HEK293 (cell line): ENCODE measurements around the gene GNPTAB.

ENCODE experiments used
- BCL11B ChIP-seq: fragments of 450-650 bp; formaldehyde crosslinking; IDR thresholded peaks from 2 replicates; pipeline ENCODE4 v1.5.1; 2016; ENCODE audit warnings: low read depth, missing biosample characterization, missing genetic modification characterization
- FEZF1 ChIP-seq: fragments of 450-650 bp; formaldehyde crosslinking; IDR thresholded peaks from 2 replicates; pipeline ENCODE4 v1.5.1; 2016; ENCODE audit warnings: missing biosample characterization, missing genetic modification characterization
- GLI4 ChIP-seq: fragments of 450-650 bp; formaldehyde crosslinking; IDR thresholded peaks from 2 replicates; pipeline ENCODE4 v1.5.1; 2016; ENCODE audit warnings: missing biosample characterization, missing genetic modification characterization
- GLIS1 ChIP-seq: fragments of 450-650 bp; formaldehyde crosslinking; IDR thresholded peaks from 2 replicates; pipeline ENCODE4 v1.5.1; 2016; ENCODE audit warnings: missing biosample characterization, missing genetic modification characterization
- HOXD13 ChIP-seq: sonication (generic); formaldehyde crosslinking; IDR thresholded peaks from 2 replicates; pipeline ENCODE4 v1.8.0; 2022; ENCODE audit warnings: missing genetic modification reagents, borderline replicate concordance
- KLF16 ChIP-seq: fragments of 450-650 bp; formaldehyde crosslinking; IDR thresholded peaks from 2 replicates; pipeline ENCODE4 v1.5.1; 2017; ENCODE audit warnings: missing biosample characterization, missing genetic modification characterization
- KLF8 ChIP-seq: fragments of 450-650 bp; formaldehyde crosslinking; IDR thresholded peaks from 2 replicates; pipeline ENCODE4 v1.5.1; 2016; ENCODE audit warnings: missing biosample characterization, missing genetic modification characterization
- OVOL3 ChIP-seq: fragments of 450-650 bp; formaldehyde crosslinking; IDR thresholded peaks from 2 replicates; pipeline ENCODE4 v1.5.1; 2016; ENCODE audit warnings: missing biosample characterization, missing genetic modification characterization
- SP3 ChIP-seq: fragments of 450-650 bp; formaldehyde crosslinking; IDR thresholded peaks from 2 replicates; pipeline ENCODE4 v1.5.1; 2016; ENCODE audit warnings: missing biosample characterization, missing genetic modification characterization
- ZBTB1 ChIP-seq: fragments of 450-650 bp; formaldehyde crosslinking; IDR thresholded peaks from 2 replicates; pipeline ENCODE4 v1.5.1; 2016; ENCODE audit warnings: missing biosample characterization, missing genetic modification characterization
- ZFP37 ChIP-seq: fragments of 450-650 bp; formaldehyde crosslinking; IDR thresholded peaks from 2 replicates; pipeline ENCODE4 v1.5.1; 2016; ENCODE audit warnings: missing biosample characterization, missing genetic modification characterization
- ZFP69B ChIP-seq: fragments of 450-650 bp; formaldehyde crosslinking; IDR thresholded peaks from 2 replicates; pipeline ENCODE4 v1.5.1; 2016; ENCODE audit warnings: missing biosample characterization, missing genetic modification characterization
- ZIC2 ChIP-seq: fragments of 450-650 bp; formaldehyde crosslinking; IDR thresholded peaks from 2 replicates; pipeline ENCODE4 v1.5.1; 2016; ENCODE audit warnings: missing biosample characterization, missing genetic modification characterization
- ZNF121 ChIP-seq: fragments of 450-650 bp; formaldehyde crosslinking; IDR thresholded peaks from 2 replicates; pipeline ENCODE4 v1.5.1; 2016; ENCODE audit warnings: missing biosample characterization, missing genetic modification characterization
- ZNF184 ChIP-seq: fragments of 450-650 bp; IDR thresholded peaks from 2 replicates; pipeline ENCODE4 v1.5.1; 2018; ENCODE audit warnings: missing biosample characterization, mild to moderate bottlenecking, missing genetic modification characterization
- ZNF2 ChIP-seq: fragments of 450-650 bp; formaldehyde crosslinking; IDR thresholded peaks from 2 replicates; pipeline ENCODE4 v1.5.1; 2016; ENCODE audit warnings: missing biosample characterization, missing genetic modification characterization
- ZNF24 ChIP-seq: fragments of 450-650 bp; formaldehyde crosslinking; IDR thresholded peaks from 2 replicates; pipeline ENCODE4 v1.5.1; 2016; ENCODE audit warnings: missing biosample characterization, missing genetic modification characterization
- ZNF274 ChIP-seq, 2 experiments: fragments of 200-500 bp in 1 of 2; fragments of 450-650 bp in 1 of 2; sonication (Bioruptor generic) in 1 of 2; formaldehyde crosslinking in 1 of 2; IDR thresholded peaks; 2 replicates each; pipeline versions ENCODE4 v1.5.1 to v1.6.1; 2014 to 2016; ENCODE audit warnings: borderline replicate concordance in 1 of 2, inconsistent platforms in 1 of 2, low read length in 1 of 2, missing biosample characterization in 1 of 2, missing genetic modification characterization in 1 of 2
- ZNF302 ChIP-seq: fragments of 450-650 bp; formaldehyde crosslinking; IDR thresholded peaks from 2 replicates; pipeline ENCODE4 v1.5.1; 2016; ENCODE audit warnings: missing biosample characterization, missing genetic modification characterization, low read depth
- ZNF341 ChIP-seq: fragments of 450-650 bp; formaldehyde crosslinking; IDR thresholded peaks from 2 replicates; pipeline ENCODE4; 2016; ENCODE audit warnings: low read depth, missing biosample characterization, missing genetic modification characterization
- ZNF350 ChIP-seq: fragments of 450-650 bp; formaldehyde crosslinking; IDR thresholded peaks from 2 replicates; pipeline ENCODE4 v1.5.0; 2017; ENCODE audit warnings: missing biosample characterization, mild to moderate bottlenecking, missing genetic modification characterization
- ZNF394 ChIP-seq: fragments of 450-650 bp; formaldehyde crosslinking; IDR thresholded peaks from 2 replicates; pipeline ENCODE4 v1.5.1; 2016; ENCODE audit warnings: missing biosample characterization, missing genetic modification characterization, mild to moderate bottlenecking, moderate library complexity, borderline replicate concordance
- ZNF416 ChIP-seq: fragments of 450-650 bp; formaldehyde crosslinking; IDR thresholded peaks from 2 replicates; pipeline ENCODE4 v1.5.1; 2016; ENCODE audit warnings: missing biosample characterization, missing genetic modification characterization
- ZNF514 ChIP-seq: fragments of 450-650 bp; formaldehyde crosslinking; IDR thresholded peaks from 2 replicates; pipeline ENCODE4 v1.5.1; 2016; ENCODE audit warnings: missing biosample characterization, missing genetic modification characterization
- ZNF580 ChIP-seq: fragments of 450-650 bp; formaldehyde crosslinking; IDR thresholded peaks from 2 replicates; pipeline ENCODE4 v1.5.1; 2016; ENCODE audit warnings: missing biosample characterization, missing genetic modification characterization
- ZNF792 ChIP-seq: fragments of 450-650 bp; formaldehyde crosslinking; IDR thresholded peaks from 2 replicates; pipeline ENCODE4 v1.5.1; 2016; ENCODE audit warnings: missing biosample characterization, missing genetic modification characterization
- TF ChIP-seq, protein P1 (sequence below): fragments of 450-650 bp; formaldehyde crosslinking; IDR thresholded peaks from 2 replicates; pipeline ENCODE4 v1.5.1; 2016; ENCODE audit warnings: missing biosample characterization, missing genetic modification characterization
- TF ChIP-seq, protein P2 (sequence below): fragments of 450-650 bp; formaldehyde crosslinking; IDR thresholded peaks from 2 replicates; pipeline ENCODE4 v1.5.1; 2017; ENCODE audit warnings: missing biosample characterization, missing genetic modification characterization
- TF ChIP-seq, protein P3 (sequence below): fragments of 450-650 bp; formaldehyde crosslinking; IDR thresholded peaks from 2 replicates; pipeline ENCODE4 v1.5.1; 2016; ENCODE audit warnings: missing biosample characterization, missing genetic modification characterization
- TF ChIP-seq, protein P4 (sequence below): fragments of 450-650 bp; formaldehyde crosslinking; IDR thresholded peaks from 2 replicates; pipeline ENCODE4 v1.5.1; 2017; ENCODE audit warnings: missing biosample characterization, missing genetic modification characterization
- TF ChIP-seq, protein P5 (sequence below): fragments of 450-650 bp; formaldehyde crosslinking; IDR thresholded peaks from 2 replicates; pipeline ENCODE4 v1.5.1; 2016; ENCODE audit warnings: missing biosample characterization, missing genetic modification characterization
- TF ChIP-seq, protein P6 (sequence below): fragments of 450-650 bp; formaldehyde crosslinking; IDR thresholded peaks from 2 replicates; pipeline ENCODE4 v1.5.0; 2017; ENCODE audit warnings: missing biosample characterization, missing genetic modification characterization, borderline replicate concordance

The GNPTAB gene

DNA sequence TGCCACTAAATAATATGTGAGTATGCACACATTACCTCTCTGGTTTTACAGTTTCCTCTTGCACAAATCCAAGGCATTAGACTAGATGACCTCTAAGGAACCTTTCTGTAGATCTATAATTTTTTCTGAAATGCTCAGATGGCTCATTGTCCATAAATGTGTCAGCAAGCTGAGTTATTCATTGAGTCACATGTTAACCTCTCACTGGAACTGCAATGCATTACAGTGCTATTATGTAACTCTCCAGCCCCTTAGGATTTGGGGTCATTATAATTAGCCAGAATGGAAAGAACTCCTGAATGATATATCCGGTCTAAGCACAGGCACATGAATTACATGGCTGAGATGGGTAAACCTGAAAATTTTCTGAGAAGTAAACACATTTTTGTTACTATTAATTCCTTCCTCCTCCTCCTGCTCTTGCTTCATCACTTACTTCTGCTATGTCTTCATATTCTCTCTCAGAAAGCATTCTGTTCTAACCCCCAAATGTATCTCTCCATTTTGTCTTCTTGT is 26.3 kb upstream of the GNPTAB start (continued):
- no peak for TF ChIP-seq ZNF792 (tag by site-specific recombination)
- no peak for TF ChIP-seq ZIC2 (tag by site-specific recombination)
- TF ChIP-seq GLIS1 (tag by site-specific recombination), result no peak
- no peak for TF ChIP-seq ZNF302 (tag by site-specific recombination)
- TF ChIP-seq, protein P1, sequence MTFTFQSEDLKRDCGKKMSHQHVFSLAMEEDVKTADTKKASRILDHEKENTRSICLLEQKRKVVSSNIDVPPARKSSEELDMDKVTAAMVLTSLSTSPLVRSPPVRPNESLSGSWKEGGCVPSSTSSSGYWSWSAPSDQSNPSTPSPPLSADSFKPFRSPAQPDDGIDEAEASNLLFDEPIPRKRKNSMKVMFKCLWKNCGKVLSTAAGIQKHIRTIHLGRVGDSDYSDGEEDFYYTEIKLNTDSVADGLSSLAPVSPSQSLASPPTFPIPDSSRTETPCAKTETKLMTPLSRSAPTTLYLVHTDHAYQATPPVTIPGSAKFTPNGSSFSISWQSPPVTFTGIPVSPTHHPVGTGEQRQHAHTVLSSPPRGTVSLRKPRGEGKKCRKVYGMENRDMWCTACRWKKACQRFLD (tag by site-specific recombination), result no peak
- no peak for TF ChIP-seq ZNF121 (tag by site-specific recombination)
- TF ChIP-seq ZNF24 (tag by site-specific recombination), result peak; percentile 47; the same call in 1 of the 2 replicates
- TF ChIP-seq HOXD13, result no peak
- no peak for TF ChIP-seq SP3 (tag by site-specific recombination)
- TF ChIP-seq, protein P2, sequence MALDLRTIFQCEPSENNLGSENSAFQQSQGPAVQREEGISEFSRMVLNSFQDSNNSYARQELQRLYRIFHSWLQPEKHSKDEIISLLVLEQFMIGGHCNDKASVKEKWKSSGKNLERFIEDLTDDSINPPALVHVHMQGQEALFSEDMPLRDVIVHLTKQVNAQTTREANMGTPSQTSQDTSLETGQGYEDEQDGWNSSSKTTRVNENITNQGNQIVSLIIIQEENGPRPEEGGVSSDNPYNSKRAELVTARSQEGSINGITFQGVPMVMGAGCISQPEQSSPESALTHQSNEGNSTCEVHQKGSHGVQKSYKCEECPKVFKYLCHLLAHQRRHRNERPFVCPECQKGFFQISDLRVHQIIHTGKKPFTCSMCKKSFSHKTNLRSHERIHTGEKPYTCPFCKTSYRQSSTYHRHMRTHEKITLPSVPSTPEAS (tag by site-specific recombination), result no peak
- TF ChIP-seq BCL11B (tag by site-specific recombination), result no peak
- no peak for TF ChIP-seq ZNF580 (tag by site-specific recombination)
- no peak for TF ChIP-seq ZBTB1 (tag by site-specific recombination)
- TF ChIP-seq, protein P3, sequence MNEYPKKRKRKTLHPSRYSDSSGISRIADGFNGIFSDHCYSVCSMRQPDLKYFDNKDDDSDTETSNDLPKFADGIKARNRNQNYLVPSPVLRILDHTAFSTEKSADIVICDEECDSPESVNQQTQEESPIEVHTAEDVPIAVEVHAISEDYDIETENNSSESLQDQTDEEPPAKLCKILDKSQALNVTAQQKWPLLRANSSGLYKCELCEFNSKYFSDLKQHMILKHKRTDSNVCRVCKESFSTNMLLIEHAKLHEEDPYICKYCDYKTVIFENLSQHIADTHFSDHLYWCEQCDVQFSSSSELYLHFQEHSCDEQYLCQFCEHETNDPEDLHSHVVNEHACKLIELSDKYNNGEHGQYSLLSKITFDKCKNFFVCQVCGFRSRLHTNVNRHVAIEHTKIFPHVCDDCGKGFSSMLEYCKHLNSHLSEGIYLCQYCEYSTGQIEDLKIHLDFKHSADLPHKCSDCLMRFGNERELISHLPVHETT (tag by site-specific recombination), result peak; percentile 62; the same call in 1 of the 2 replicates
- no peak for TF ChIP-seq ZFP37 (tag by site-specific recombination)
- no peak for TF ChIP-seq ZNF274 (IDR thresholded peaks at IDR 0.05; ENCODE audit: low read length)
- no peak for TF ChIP-seq ZNF274 (tag by site-specific recombination; IDR thresholded peaks at IDR 0.05; ENCODE audit: borderline replicate concordance)
- TF ChIP-seq FEZF1 (tag by site-specific recombination), result peak; percentile 35; the same call in 1 of the 2 replicates
- no peak for TF ChIP-seq KLF16 (tag by site-specific recombination)
- TF ChIP-seq ZFP69B (tag by site-specific recombination), result no peak
- no peak for TF ChIP-seq GLI4
- TF ChIP-seq OVOL3 (tag by site-specific recombination), result no peak
- no peak for TF ChIP-seq ZNF416 (tag by site-specific recombination)
- TF ChIP-seq, protein P4, sequence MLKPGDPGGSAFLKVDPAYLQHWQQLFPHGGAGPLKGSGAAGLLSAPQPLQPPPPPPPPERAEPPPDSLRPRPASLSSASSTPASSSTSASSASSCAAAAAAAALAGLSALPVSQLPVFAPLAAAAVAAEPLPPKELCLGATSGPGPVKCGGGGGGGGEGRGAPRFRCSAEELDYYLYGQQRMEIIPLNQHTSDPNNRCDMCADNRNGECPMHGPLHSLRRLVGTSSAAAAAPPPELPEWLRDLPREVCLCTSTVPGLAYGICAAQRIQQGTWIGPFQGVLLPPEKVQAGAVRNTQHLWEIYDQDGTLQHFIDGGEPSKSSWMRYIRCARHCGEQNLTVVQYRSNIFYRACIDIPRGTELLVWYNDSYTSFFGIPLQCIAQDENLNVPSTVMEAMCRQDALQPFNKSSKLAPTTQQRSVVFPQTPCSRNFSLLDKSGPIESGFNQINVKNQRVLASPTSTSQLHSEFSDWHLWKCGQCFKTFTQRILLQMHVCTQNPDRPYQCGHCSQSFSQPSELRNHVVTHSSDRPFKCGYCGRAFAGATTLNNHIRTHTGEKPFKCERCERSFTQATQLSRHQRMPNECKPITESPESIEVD (tag by site-specific recombination), result peak; percentile 96
- peak; percentile 42; the same call in 1 of the 2 replicates for TF ChIP-seq ZNF2
- peak; percentile 45; the same call in 1 of the 2 replicates for TF ChIP-seq ZNF394 (tag by site-specific recombination)
- TF ChIP-seq, protein P5, sequence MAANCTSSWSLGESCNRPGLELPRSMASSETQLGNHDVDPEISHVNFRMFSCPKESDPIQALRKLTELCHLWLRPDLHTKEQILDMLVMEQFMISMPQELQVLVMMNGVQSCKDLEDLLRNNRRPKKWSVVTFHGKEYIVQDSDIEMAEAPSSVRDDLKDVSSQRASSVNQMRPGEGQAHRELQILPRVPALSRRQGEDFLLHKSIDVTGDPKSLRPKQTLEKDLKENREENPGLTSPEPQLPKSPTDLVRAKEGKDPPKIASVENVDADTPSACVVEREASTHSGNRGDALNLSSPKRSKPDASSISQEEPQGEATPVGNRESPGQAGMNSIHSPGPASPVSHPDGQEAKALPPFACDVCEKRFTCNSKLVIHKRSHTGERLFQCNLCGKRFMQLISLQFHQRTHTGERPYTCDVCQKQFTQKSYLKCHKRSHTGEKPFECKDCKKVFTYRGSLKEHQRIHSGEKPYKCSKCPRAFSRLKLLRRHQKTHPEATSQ, result no peak
- TF ChIP-seq ZNF514 (tag by site-specific recombination), result no peak
- no peak for TF ChIP-seq ZNF350 (tag by site-specific recombination)
- TF ChIP-seq, protein P6, sequence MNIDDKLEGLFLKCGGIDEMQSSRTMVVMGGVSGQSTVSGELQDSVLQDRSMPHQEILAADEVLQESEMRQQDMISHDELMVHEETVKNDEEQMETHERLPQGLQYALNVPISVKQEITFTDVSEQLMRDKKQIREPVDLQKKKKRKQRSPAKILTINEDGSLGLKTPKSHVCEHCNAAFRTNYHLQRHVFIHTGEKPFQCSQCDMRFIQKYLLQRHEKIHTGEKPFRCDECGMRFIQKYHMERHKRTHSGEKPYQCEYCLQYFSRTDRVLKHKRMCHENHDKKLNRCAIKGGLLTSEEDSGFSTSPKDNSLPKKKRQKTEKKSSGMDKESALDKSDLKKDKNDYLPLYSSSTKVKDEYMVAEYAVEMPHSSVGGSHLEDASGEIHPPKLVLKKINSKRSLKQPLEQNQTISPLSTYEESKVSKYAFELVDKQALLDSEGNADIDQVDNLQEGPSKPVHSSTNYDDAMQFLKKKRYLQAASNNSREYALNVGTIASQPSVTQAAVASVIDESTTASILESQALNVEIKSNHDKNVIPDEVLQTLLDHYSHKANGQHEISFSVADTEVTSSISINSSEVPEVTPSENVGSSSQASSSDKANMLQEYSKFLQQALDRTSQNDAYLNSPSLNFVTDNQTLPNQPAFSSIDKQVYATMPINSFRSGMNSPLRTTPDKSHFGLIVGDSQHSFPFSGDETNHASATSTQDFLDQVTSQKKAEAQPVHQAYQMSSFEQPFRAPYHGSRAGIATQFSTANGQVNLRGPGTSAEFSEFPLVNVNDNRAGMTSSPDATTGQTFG (tag by site-specific recombination), result no peak
- TF ChIP-seq KLF8 (tag by site-specific recombination), result no peak
- TF ChIP-seq ZNF184, result 0 out of 2 replicates have a peak, but pooled peaks have one; percentile 55
- TF ChIP-seq ZNF341 (tag by site-specific recombination), result no peak
